GM18511 (cell line): ENCODE results near the gene PODXL.
"Not testable (repeated sequence)": the region's sequence is repeated elsewhere in the genome, so short reads cannot be mapped to it uniquely, and the experiment has no call there.

Experiments
- ATAC-seq: cut with Tn5 transposase; IDR thresholded peaks from one replicate; pipeline ENCODE4 v1.9.1; 2021; ENCODE audit warnings: mild to moderate bottlenecking, moderate library complexity; ENCODE audit not compliant: unreplicated experiment

The PODXL gene

GRCh38 chr7:131538071-131538812 lies 18.2 kb downstream of the PODXL start:
- no peak for ATAC-seq

- no peak for ATAC-seq
Measured at GRCh38 chr7:131537571-131537978, 18.9 kb downstream of the PODXL start.

GRCh38 chr7:131536361-131536849 lies 20.0 kb downstream of the PODXL start:
- no peak for ATAC-seq

- no peak for ATAC-seq
Measured at GRCh38 chr7:131533566-131534561, 22.6 kb downstream of the PODXL start.

- no peak for ATAC-seq
Measured at GRCh38 chr7:131533151-131533559, 23.3 kb downstream of the PODXL start.

- no peak for ATAC-seq
Measured at GRCh38 chr7:131532570-131533091, 23.8 kb downstream of the PODXL start.

- no peak for ATAC-seq
Measured at GRCh38 chr7:131530137-131530536, 26.3 kb downstream of the PODXL start.

GRCh38 chr7:131529617-131530016 lies 26.8 kb downstream of the PODXL start:
- ATAC-seq: no peak

- ATAC-seq: no peak
Measured at GRCh38 chr7:131529179-131529578, 27.2 kb downstream of the PODXL start.

- peak; percentile 67 for ATAC-seq
Measured at GRCh38 chr7:131527456-131527855, 29.0 kb downstream of the PODXL start.

- ATAC-seq: no peak
Measured at GRCh38 chr7:131525820-131526219, 30.6 kb downstream of the PODXL start.

- ATAC-seq: no peak
Measured at GRCh38 chr7:131524703-131525102, 31.7 kb downstream of the PODXL start.

- ATAC-seq: no peak
Measured at GRCh38 chr7:131524115-131524514, 32.3 kb downstream of the PODXL start.

- peak; percentile 50 for ATAC-seq
Measured at GRCh38 chr7:131522325-131522930, 34.0 kb downstream of the PODXL start.

- no peak for ATAC-seq
Measured at GRCh38 chr7:131521651-131522163, 34.7 kb downstream of the PODXL start.

- ATAC-seq: no peak
Measured at GRCh38 chr7:131518626-131519025, 37.8 kb downstream of the PODXL start.

- no peak for ATAC-seq
Measured at GRCh38 chr7:131517218-131517923, 39.1 kb downstream of the PODXL start.

- not testable (repeated sequence) for ATAC-seq
Measured at GRCh38 chr7:131515471-131515870, 41.0 kb downstream of the PODXL start.

- ATAC-seq: peak; percentile 95
Measured at GRCh38 chr7:131513245-131514061, 43.0 kb downstream of the PODXL start.
